Stimulated activated CD4-positive, alpha-beta T cell treated with anti-CD3 and anti-CD28 coated beads, Interleukin-1b, Interleukin-23, amount 100 ng/mL, for 48 hours (primary cell): ENCODE measurements around the gene ARFRP1.
"Not testable (repeated sequence)": the region's sequence is repeated elsewhere in the genome, so short reads cannot be mapped to it uniquely, and the experiment has no call there.

Source experiments
- DNase-seq: peaks from one replicate; pipeline ENCODE4 v3.0.0-alpha.2; 2020

The ARFRP1 gene

GRCh38 chr20:63671695-63672094 is 36.1 kb downstream of the ARFRP1 start:
- DNase-seq, result not testable (repeated sequence)

DNA sequence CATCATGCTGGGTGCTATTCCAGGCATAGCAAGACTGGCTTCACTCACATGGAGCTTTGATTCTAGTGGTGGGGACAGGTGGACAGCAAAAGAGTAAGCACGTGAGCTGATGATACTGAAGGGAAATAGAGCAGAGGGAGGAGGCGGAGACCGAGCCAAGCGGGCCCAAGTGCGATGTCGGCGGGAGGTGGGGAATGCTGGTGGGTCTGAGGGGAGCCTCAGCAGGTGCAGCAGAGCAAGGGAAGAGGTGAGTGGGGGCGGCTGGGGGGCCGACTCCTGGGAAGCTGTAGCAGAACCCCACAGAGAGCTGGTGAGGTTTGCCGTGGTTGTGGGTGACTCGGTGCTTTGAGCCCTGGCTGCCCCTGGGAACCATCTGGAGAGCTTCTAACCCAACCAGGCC is 39.4 kb downstream of the ARFRP1 start:
- no peak for DNase-seq

DNA sequence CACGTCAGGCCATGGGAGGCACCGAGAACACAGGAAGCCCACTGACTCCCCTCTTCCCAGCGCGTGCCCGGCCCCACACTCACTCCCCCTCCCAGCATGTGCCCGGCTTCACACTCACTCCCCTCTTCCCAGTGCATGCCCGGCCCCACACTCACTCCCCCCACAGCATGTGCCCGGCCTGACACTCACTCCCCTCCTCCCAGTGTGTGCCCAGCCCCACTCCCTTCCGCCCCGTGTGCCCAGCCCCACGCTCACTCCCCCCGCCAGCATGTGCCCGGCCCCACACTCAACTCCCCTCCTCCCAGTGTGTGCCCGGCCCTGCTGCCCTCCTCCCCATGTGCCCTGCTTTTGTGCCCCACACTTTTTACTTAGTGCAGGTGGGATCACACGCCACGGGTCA is 39.9 kb downstream of the ARFRP1 start:
- no peak for DNase-seq

DNA sequence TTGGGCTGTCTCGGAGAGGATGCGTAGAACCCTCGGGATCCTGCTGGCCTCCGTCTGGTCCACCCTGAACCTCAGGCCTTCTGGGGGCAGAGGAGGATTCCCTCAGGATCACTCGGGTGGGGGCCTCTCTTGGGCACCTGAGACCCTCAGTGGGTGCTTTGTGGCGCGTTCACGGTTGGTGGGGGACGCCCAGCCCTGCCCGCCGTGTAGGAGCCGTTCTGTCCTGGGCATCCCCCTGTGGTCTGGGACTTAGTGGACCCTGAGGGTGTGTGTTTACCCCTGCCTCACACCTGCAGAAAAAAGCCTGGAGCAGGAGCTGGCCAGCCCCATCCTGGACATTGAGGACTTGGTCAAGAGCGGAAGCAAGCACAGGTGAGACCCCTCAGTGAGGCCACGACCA is 42.1 kb downstream of the ARFRP1 start:
- DNase-seq, result no peak

DNA sequence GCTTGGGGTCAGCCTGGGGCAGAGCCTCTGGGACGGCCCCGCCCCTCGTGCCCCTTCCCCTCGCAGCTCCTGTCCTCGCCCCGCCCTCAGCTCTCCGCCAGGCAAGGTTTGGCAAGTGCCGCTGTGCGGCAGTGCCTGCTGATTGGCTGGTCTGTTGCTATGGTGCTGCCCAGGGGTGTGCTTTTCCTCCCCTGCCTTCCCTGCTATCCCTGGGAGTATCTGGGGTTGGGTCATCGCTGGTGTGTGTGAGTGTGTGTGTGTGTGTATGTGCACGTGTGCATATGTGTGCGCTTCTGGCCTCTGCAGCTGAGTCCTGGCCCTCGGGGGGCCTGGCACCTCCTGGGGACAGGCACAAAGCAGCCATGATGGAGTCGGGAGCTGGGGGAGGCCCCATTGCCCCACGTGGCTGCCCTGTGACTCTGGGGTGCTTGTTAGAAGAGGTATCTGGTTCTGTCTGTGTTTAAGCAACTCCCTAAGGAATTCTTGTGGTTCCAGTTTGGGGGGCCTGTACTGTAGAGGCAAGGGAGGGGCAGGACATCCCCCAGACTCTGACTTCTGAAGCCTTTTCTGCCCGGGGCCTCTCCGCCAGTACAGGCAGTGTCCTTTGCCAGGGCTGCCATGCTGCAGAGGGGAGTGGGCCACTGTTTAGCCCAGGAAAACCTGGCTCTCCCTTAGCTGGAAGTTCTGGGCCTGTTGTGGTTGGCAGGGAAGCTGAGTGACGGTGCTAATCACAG is 42.7 kb downstream of the ARFRP1 start:
- DNase-seq, result no peak

GRCh38 chr20:63664143-63664851 is 43.5 kb downstream of the ARFRP1 start:
- no peak for DNase-seq

DNA sequence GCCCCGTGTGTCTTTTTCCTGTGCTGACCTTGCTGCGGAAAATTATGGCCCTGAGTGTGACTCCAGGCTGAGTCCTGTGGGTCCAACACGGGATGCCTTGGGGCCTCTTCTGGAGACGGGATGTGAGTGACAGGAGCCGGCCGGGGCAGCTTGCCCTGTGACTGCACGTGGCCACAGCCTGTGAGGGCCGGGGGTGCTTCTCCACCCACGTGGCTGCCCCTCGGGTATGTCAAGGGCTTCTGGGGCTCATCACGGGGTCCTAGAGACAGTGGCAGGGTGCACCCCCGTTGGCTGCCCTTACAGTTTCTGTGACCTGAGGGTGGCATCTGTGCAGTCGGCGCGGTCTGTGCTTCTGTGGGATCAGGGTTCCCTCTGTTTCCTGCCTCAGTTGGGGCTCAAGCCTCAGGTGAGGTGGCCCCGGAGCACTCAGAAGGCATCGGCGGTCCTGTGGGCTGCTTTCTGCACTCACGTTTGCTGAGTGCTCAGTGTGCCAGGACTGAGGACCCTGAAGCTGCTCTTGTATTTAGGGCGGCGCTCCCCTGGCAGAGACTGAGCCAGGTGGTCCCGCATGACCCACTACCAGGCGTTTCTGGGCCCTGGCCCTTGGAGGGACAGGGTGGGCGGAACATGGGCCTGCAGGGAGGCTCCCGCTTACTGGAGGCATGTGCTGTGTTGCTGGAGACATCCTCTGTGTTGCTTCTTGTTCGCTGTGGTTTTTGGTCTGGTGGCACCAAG is 44.3 kb downstream of the ARFRP1 start:
- DNase-seq, result no peak

DNA sequence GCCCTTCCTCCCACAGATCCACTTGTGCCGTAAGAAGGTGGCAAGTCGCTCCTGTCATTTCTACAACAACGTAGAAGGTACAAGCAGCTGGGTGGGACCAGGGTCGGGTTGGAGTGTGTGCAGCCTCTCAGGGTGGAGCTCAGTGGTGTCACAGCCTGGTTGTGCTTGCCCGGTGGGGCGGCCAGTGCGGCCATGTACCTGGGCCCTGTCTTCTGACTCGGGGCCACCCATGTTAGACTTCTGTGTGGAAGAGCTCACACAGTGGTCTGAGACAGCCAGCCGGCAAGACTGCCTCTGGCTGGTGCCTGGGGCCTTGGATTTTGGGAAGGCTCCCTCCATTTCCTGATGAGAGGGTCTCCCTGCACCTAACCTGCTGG is 45.0 kb downstream of the ARFRP1 start:
- DNase-seq, result no peak

DNA sequence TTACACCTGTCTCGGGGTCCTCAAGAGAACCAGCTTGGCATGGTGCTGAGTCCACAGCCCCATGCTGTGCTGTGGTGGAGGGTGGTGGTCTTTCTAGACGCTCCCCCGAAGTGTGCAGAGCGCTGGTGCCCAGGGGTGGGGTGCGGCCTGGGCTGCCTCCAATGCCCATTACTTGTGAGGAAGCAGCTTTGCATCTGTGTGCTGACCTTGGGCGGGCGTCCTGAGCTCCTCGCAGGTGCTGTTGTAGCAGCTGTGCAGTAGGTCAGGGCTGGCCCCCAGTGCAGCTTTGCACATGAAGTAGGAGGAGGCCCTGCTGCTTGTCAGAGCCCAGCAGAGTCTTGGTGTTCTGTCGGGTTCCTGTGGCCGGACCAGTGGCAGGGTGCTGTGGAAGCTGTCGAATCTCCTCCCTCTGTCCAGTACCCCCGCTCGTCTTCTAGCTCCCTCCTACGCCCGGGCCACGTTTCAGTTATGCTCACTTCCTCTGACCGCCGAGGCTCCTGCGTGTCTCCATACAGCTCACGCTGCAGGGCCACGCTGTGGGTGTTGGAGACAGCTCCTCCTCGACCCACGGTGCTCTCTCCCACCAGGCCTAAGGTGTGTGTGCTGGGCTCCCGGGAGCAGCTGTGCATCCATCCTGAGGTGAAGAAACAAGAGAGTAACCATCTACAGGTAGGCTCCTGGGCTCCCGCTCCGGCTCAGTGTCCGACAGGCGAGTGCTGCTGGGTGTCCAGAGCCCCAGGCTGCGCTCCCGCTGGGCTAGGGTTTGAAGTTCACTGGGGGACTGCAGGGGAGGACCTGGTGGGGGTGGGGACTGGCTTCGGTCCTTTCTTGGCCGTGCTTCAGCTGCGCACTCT is 45.6 kb downstream of the ARFRP1 start:
- no peak for DNase-seq

DNA sequence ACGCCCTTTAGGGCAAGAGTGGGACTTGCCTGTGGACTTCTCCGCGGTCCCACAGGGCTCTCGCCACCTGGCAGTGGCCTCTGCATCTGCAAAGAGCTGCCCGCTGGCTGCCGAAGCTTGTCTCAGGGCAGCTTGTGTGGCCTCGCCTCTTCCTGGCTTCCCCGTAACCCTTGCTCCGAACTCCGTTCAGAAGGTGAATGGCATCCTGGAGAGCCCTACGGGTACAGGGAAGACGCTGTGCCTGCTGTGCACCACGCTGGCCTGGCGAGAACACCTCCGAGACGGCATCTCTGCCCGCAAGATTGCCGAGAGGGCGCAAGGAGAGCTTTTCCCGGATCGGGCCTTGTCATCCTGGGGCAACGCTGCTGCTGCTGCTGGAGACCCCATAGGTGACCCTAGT is 46.7 kb downstream of the ARFRP1 start:
- no peak for DNase-seq

- no peak for DNase-seq
These were observed 47.2 kb downstream of the ARFRP1 start for GRCh38 chr20:63660622-63661021.

- not testable (repeated sequence) for DNase-seq
These were observed 47.6 kb downstream of the ARFRP1 start for GRCh38 chr20:63660174-63660573.

DNA sequence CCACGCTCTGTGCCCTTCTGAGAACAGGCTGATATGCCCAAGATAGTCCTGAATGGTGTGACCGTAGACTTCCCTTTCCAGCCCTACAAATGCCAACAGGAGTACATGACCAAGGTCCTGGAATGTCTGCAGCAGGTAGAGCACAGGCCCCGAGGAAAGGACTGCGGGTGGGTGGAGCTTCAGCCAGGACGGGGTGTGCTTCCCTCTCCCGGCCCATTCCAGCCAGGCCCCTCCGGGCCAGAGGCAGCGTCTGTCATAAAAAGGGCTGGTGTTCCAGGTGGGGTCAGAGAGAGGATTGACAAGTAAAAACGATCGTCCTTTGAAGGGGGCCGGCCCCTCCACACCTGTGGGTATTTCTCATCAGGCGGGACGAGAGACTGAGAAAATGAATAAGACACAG is 48.4 kb downstream of the ARFRP1 start:
- no peak for DNase-seq

GRCh38 chr20:63658749-63659187 is 49.0 kb downstream of the ARFRP1 start:
- peak; percentile 38 for DNase-seq

DNA sequence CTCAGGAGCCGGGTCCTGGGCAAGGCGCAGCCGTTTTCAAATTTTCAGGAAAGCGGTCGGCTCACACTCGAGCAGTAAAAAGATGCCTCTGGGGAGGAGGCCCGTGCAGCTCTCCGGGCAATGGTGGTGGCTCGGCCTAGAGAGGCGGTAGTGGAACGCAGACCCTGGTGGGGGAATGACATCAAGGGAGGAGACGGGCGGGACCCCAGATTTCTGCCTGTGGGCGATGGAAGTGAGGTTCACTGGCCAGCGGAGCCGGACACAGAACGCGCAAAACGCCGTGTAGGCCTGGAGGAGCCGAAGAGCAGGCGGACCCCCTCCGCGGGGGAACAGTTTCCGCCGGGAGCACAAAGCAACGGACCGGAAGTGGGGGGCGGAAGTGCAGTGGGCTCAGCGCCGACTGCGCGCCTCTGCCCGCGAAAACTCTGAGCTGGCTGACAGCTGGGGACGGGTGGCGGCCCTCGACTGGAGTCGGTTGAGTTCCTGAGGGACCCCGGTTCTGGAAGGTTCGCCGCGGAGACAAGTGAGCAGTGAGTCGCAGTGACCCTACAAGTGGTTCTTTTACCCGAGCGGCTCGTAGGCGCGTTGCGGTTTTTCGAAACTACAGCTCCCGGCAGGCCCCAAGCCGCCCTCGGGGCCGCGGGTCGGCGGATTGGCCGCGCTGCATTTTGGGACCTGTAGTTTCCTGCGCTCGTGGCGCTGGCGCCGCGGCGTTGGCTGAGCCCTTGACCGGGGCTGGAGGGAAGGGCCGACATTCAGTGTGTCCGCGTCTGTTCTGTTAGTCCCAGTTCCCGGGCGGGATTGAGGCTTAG is 49.6 kb downstream of the ARFRP1 start, which contains the start of gene RTEL1:
RTEL1 (plus strand) TSS at position 376 of the 812 bp plus-strand sequence. CDS start 1,091 bp downstream, outside the sequence.
- DNase-seq, result peak; percentile 86

DNA sequence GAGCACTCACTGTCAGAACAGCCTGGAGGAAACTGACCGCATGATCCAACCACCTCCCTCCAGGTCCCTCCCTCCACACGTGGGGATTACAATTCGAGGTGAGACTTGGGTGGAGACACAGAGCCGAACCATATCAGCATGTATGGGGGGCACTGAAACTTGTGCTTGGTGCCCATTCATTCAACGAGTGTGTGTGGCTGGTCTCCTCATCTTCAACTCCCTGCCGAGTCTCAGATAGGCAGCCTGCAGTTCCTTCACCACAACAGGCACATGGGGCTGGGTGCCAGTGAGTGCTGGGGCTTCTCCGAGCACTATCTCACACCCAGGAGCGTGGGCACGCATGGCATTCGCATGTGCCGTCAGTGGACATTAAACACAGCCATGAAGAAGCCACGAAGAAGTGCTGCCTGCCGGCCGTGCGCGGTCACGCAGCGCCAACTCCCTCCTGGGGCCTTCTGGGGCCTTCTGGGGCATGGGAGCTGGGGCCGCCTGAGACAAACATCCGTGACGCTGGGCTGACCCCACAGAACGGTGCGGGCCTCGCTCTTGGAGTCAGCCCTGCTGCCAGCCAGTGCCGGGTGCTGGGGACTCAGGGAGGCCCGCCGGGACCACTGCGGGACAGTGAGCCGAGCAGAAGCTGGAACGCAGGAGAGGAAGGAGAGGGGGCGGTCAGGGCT is 50.4 kb downstream of the ARFRP1 start:
- no peak for DNase-seq

- DNase-seq, result no peak
These were observed 51.3 kb downstream of the ARFRP1 start for GRCh38 chr20:63656451-63656850.

- no peak for DNase-seq
These were observed 52.5 kb downstream of the ARFRP1 start for GRCh38 chr20:63655249-63655648.

- DNase-seq, result no peak
These were observed 53.7 kb downstream of the ARFRP1 start for GRCh38 chr20:63653974-63654668.
